ENCODE measurements around the gene MAGEA2. TPM values are rescaled to one million over a fixed set of nuclear protein-coding genes. Genes with fewer than 3 reads are reported as not detected.

MAGEA2 gene
- polyA plus RNA-seq, 1 of the 3 experiments (the other 2 are of a cell fraction): 55.9 TPM

- TF ChIP-seq EZH2phosphoT487 (IDR thresholded peaks at IDR 0.05; ENCODE audit: borderline replicate concordance, low read depth): no peak
- TF ChIP-seq EP300 (IDR thresholded peaks at IDR 0.05; ENCODE audit: borderline replicate concordance in 1 of 2, low read depth in 1 of 2, low read length in 1 of 2): no peak
- TF ChIP-seq, protein P1, sequence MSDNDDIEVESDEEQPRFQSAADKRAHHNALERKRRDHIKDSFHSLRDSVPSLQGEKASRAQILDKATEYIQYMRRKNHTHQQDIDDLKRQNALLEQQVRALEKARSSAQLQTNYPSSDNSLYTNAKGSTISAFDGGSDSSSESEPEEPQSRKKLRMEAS (IDR thresholded peaks at IDR 0.05; ENCODE audit: low read depth): no peak
These were observed 20.2 kb downstream of the MAGEA2 start, which contains the start of the genes CSAG1 and MAGEA12 (continued) for GRCh38 chrX:152733261-152733975.

GRCh38 chrX:152725409-152725808 lies 28.2 kb downstream of the MAGEA2 start:
- 0 out of 2 replicates have a peak, but pooled peaks cover 10% of the 10 kb centered on the region for H3K79me2 ChIP-seq (ENCODE audit: insufficient read depth)
- H3F3A ChIP-seq (replicated peaks; ENCODE audit: insufficient read depth): no peaks in the 10 kb centered on the region

More at GRCh38 chrX:152725409-152725808, 28.2 kb downstream of the MAGEA2 start:
- H3K9me3 ChIP-seq: no peaks in the 10 kb centered on the region
- ChIA-PET CTCF (no interaction called here), POLR2A (no interaction called here)
- no peak overlapping the region for H3K27ac ChIP-seq (ENCODE audit: low read depth in 2 of 2, low read length in 1 of 2)
- DNase-seq: no peak
- H3K4me1 ChIP-seq (ENCODE audit: control insufficient read depth in 1 of 2, insufficient read depth in 2 of 2, low read depth in 1 of 2, low read length in 1 of 2): no peaks in the 10 kb centered on the region
- H3K4me3 ChIP-seq (ENCODE audit: low read depth in 2 of 2, low read length in 1 of 2): no peak overlapping the region
- no peak overlapping the region for H2AFZ ChIP-seq (ENCODE audit: low read depth)
- no peak overlapping the region for H3K4me2 ChIP-seq
- H3K9ac ChIP-seq: no peak overlapping the region
- 43% methylated on average over 5 of the region's 7 CpGs for WGBS (ENCODE audit: low lambda C conversion rate)
- no peaks in the 10 kb centered on the region for H3K27me3 ChIP-seq (ENCODE audit: insufficient read depth)
- no peaks in the 10 kb centered on the region for H4K20me1 ChIP-seq (ENCODE audit: insufficient read depth)
- TF ChIP-seq TCF12 (IDR thresholded peaks at IDR 0.05) (no peak), FOSL2 (IDR thresholded peaks at IDR 0.05; ENCODE audit: borderline replicate concordance, low read depth) (no peak), REST (IDR thresholded peaks at IDR 0.05; ENCODE audit: low read depth, low read length) (no peak), GABPA (IDR thresholded peaks at IDR 0.05; ENCODE audit: low read depth) (no peak), ZBTB33 (IDR thresholded peaks at IDR 0.05; ENCODE audit: borderline replicate concordance, low read depth) (no peak), GATA2 (CRISPR knock-in tag; IDR thresholded peaks at IDR 0.05) (no peak), CHD2 (IDR thresholded peaks at IDR 0.05; ENCODE audit: low read length, partially characterized antibody) (no peak), NFIC (IDR thresholded peaks at IDR 0.05; ENCODE audit: borderline replicate concordance) (no peak), SMC3 (IDR thresholded peaks at IDR 0.05; ENCODE audit: low read depth, low read length) (no peak), TAF1 (IDR thresholded peaks at IDR 0.05; ENCODE audit: borderline replicate concordance, low read depth, low read length) (no peak), POLR2AphosphoS5 (IDR thresholded peaks at IDR 0.05; ENCODE audit: low read depth, low read length) (no peak), YY1 (IDR thresholded peaks at IDR 0.05; ENCODE audit: low read depth) (no peak)
- TF ChIP-seq, protein P2, sequence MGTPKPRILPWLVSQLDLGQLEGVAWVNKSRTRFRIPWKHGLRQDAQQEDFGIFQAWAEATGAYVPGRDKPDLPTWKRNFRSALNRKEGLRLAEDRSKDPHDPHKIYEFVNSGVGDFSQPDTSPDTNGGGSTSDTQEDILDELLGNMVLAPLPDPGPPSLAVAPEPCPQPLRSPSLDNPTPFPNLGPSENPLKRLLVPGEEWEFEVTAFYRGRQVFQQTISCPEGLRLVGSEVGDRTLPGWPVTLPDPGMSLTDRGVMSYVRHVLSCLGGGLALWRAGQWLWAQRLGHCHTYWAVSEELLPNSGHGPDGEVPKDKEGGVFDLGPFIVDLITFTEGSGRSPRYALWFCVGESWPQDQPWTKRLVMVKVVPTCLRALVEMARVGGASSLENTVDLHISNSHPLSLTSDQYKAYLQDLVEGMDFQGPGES (IDR thresholded peaks at IDR 0.05; ENCODE audit: low read depth, low read length): no peak
- no peaks in the 10 kb centered on the region for H3K9me2 ChIP-seq
- no peaks in the 10 kb centered on the region for H3K36me3 ChIP-seq (replicated peaks in 1 of 2; ENCODE audit: control insufficient read depth in 1 of 2, insufficient read depth in 2 of 2, low read length in 1 of 2)
